Left lung (tissue), 14 donors: ENCODE data around the gene ISM2. TPM values are rescaled to one million over a fixed set of nuclear protein-coding genes. Genes with fewer than 3 reads are reported as not detected.
"Not testable (repeated sequence)": the region's sequence is repeated elsewhere in the genome, so short reads cannot be mapped to it uniquely, and the experiment has no call there.

Experiments
- ATAC-seq: fragments of 200-7000 bp; cut with Tn5 transposase; one replicate; pipeline ENCODE4 v1.9.1; 2020; ENCODE audit warnings: moderate library complexity
- DNase-seq, 4 donors: peaks; one replicate each; pipeline ENCODE4 v3.0.0-alpha.2; 2013 to 2020
- H3K27ac ChIP-seq, 2 donors: fragments of 200-600 bp; sonication (generic) in 1 of 2; one replicate each; pipeline versions ENCODE4 v1.5.0 to v1.8.0; 2020 to 2021
- H3K27me3 ChIP-seq, 2 donors: fragments of 200-600 bp; sonication (generic) in 1 of 2; one replicate each; pipeline versions ENCODE4 v1.5.0 to v1.8.0; 2020 to 2021
- H3K36me3 ChIP-seq, 2 donors: fragments of 200-600 bp; sonication (generic) in 1 of 2; one replicate each; pipeline versions ENCODE4 v1.5.0 to v1.8.0; 2020 to 2021
- H3K4me1 ChIP-seq, 2 donors: fragments of 200-600 bp; one replicate each; pipeline ENCODE4 v1.8.0; 2021
- H3K4me3 ChIP-seq, 2 donors: fragments of 200-600 bp; sonication (generic) in 1 of 2; one replicate each; pipeline versions ENCODE4 v1.5.0 to v1.8.0; 2020 to 2021; ENCODE audit warnings: mild to moderate bottlenecking in 1 of 2
- H3K9me3 ChIP-seq, 2 donors: fragments of 200-600 bp; sonication (generic) in 1 of 2; one replicate each; pipeline versions ENCODE4 v1.5.0 to v1.8.0; 2020 to 2021
- intact Hi-C, 2 donors: fragments of 100-400 bp; cut with DNase I; formaldehyde crosslinking; loops; one replicate each; pipeline versions ENCODE4 v1.11.2 to v1.14.2; 2022
- long read RNA-seq, 12 donors: library from polyadenylated mRNA in 2 of 12; unstranded in 2 of 12; transcript quantifications; one replicate each; pipeline ENCODE4 v2.0.0 and lab custom pipeline, GENCODE V29; 2019 to 2026
- polyA plus RNA-seq, 6 donors: library from polyadenylated mRNA; unstranded; fragments of 120-200 nt; gene quantifications; one replicate each; pipeline ENCODE4 v1.2.1, GENCODE V29; 2013; ENCODE audit not compliant: insufficient read length in 6 of 6
- total RNA-seq, 2 donors: library from RNA; stranded (reverse); fragmentation: NEBNext Ultra II Directional; extraction: Animal tissue kit (Norgen Biotek cat#: 25700); gene quantifications; one replicate each; pipeline ENCODE4 v1.2.1, GENCODE V29; 2021
- TF ChIP-seq, protein P1 (sequence below), 2 donors: fragments of 200-600 bp; sonication (generic) in 1 of 2; IDR thresholded peaks; one replicate each; pipeline versions ENCODE4 v1.5.0 to v1.8.0; 2021; ENCODE audit warnings: antibody characterized with exemption in 2 of 2
- donor health status: DM: no; HTN: yes; CAD: no.
- donor health status: DM: no; HTN: no; CAD: no.

ISM2 gene
- not detected for total RNA-seq
- polyA plus RNA-seq: under 1 TPM in 1 of 6 donors, not detected in 5; 0.17 TPM
- long read RNA-seq, donor 1: 0 reads
- long read RNA-seq, donor 2: 0 reads
- long read RNA-seq, donor 3, partial matches to known transcripts: 0 of 1 reads
- long read RNA-seq, donor 3, other reads (novel, unspliced or antisense): 0 of 1 reads
- long read RNA-seq, donor 4: 0 reads
- long read RNA-seq, donor 5: 0 reads
- long read RNA-seq, donor 6: 0 reads
- long read RNA-seq, donor 7: 0 reads
- long read RNA-seq, donor 8: 0 reads
- long read RNA-seq, donor 9: 0 reads
- long read RNA-seq, donor 10: 0 reads
- long read RNA-seq, donor 11: 0 reads
- long read RNA-seq, donor 12: 0 reads

DNA sequence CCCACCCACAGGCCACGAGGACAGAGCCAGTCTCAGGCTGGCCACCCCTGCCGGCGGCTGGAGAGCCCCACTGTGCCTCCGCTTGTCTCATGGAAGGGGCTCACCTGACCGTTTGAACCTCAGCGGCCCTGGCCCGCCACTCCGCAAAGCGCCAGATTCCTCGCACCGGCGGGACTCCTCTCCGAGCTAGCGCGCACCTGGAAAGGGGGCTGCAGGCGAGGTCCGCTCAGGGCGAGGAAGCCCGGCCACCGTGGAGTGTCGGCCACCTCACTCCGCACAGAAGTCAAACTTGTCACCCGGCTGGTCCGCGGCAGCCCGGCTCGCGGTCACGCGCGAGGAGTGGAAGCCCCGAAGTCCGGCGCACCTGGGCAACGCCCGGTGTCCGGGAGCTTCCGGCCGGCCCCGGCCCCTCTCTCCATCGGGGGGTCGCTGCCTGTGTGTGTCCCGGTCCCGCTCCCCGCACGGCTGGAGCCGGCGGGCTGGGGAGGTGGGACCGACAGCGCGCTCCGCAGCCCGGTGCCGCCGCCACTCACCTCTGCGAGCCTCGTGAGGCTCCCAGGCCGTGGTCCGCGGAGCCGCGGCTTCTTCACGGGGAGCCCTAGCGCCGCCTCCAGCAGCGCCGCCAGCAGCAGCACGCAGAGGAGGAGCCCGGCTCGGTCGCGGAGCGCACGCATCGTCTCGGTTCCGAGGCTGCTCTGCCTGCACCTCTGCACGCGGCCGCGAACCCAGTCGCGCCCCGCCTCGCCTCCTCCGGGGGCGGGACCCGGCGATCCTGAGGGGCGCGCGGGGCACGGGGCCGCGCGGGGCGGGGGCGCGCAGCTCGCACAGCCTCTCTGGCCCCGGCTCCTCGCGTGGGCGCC lies at the start of gene ISM2:
Gene ISM2, minus strand, starts transcription at position 697 of the 860 bp plus-strand sequence. Its CDS starts 23 bp downstream, at position 674.
- DNase-seq: peak in 3 of 4 donors; percentile 11 to 81 (median 31)
- no peak within 1 kb of the TSS for H3K27ac ChIP-seq
- intact Hi-C loops: no loop called here
- H3K9me3 ChIP-seq: peaks cover 0 to 3% of the 10 kb centered on the region in 2 donors
- peak; percentile 89 for ATAC-seq
- peak within 1 kb of the TSS; percentile 25 to 42 for H3K4me3 ChIP-seq
- peaks cover 18 to 51% of the 10 kb centered on the region in 2 donors for H3K27me3 ChIP-seq
- TF ChIP-seq, protein P1, sequence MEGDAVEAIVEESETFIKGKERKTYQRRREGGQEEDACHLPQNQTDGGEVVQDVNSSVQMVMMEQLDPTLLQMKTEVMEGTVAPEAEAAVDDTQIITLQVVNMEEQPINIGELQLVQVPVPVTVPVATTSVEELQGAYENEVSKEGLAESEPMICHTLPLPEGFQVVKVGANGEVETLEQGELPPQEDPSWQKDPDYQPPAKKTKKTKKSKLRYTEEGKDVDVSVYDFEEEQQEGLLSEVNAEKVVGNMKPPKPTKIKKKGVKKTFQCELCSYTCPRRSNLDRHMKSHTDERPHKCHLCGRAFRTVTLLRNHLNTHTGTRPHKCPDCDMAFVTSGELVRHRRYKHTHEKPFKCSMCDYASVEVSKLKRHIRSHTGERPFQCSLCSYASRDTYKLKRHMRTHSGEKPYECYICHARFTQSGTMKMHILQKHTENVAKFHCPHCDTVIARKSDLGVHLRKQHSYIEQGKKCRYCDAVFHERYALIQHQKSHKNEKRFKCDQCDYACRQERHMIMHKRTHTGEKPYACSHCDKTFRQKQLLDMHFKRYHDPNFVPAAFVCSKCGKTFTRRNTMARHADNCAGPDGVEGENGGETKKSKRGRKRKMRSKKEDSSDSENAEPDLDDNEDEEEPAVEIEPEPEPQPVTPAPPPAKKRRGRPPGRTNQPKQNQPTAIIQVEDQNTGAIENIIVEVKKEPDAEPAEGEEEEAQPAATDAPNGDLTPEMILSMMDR (IDR thresholded peaks at IDR 0.05): no peak
- peaks cover 8 to 17% of the 10 kb centered on the region in 2 donors for H3K4me1 ChIP-seq
- no peaks in the 10 kb centered on the region for H3K36me3 ChIP-seq

DNA sequence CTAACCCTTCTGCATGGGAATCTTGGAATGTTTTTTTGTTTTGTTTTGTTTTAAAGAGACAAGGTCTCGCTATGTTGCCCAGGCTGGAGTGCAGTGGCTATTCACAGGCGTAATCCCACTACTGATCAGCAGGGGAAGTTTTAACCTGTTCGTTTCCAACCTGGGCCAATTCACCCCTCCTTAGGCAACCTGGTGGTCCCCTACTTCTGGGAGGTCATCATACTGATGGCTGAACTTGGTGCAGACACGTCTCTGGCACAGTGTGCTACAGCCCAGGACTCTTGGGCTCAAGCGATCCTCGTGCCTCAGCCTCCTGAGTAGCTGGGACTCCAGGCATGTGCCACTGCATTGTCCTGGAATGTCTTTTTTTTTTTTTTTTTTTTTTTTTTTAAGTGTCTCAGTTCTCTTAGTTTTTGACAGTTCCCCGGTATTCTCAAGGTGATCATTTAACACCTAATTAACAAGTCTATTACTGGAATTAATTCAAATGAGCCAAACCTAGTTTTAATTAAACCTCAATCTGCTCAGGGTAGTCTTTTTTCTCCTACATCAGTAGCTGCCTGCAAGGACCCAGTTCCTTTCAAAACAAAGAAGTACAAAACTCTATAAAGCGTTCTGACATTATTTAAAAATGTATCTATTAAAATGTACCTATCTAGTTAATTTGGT lies 49.0 kb upstream of the ISM2 start:
- H3K9me3 ChIP-seq: no peaks in the 10 kb centered on the region
- DNase-seq: no peak
- H3K27ac ChIP-seq: no peak overlapping the region
- peaks cover 0 to 16% of the 10 kb centered on the region in 2 donors for H3K4me1 ChIP-seq
- H3K27me3 ChIP-seq: no peaks in the 10 kb centered on the region
- intact Hi-C loops: loop anchor here in 1 of 2 donors (5.0 kb wide), 1 partner anchor 85 kb away; no protein-coding TSS in a partner anchor
- H3K4me3 ChIP-seq: no peak overlapping the region
- peaks cover 0 to 80% of the 10 kb centered on the region in 2 donors for H3K36me3 ChIP-seq
- TF ChIP-seq, protein P1 (IDR thresholded peaks at IDR 0.05): no peak
- ATAC-seq: no peak

DNA sequence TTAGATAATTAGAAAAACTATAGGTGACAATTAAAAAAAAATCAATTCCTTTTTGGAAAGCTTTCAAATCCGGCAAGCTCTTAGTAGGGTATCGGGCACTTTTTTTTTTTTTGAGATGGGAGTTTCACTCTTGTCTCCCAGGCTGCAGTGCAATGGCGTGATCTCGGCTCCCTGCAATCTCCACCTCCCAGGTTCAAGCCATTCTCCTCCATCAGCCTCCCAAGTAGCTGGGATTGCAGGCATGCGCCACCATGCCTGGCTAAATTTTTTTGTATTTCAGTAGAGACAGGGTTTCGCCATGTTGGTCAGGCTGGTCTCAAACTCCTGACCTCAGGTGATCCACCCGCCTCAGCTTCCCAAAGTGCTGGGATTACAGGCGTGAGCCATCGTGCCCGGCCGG lies 46.6 kb upstream of the ISM2 start:
- H3K27ac ChIP-seq, ATAC-seq, H3K4me3 ChIP-seq, DNase-seq, H3K27me3 ChIP-seq, H3K9me3 ChIP-seq: not testable (repeated sequence)
- intact Hi-C loops: loop anchor here in 1 of 2 donors (5.0 kb wide), 1 partner anchor 83 kb away; no protein-coding TSS in a partner anchor
- H3K4me1 ChIP-seq: peaks cover 0 to 21% of the 10 kb centered on the region in 2 donors
- H3K36me3 ChIP-seq: peaks cover 0 to 63% of the 10 kb centered on the region in 2 donors

DNA sequence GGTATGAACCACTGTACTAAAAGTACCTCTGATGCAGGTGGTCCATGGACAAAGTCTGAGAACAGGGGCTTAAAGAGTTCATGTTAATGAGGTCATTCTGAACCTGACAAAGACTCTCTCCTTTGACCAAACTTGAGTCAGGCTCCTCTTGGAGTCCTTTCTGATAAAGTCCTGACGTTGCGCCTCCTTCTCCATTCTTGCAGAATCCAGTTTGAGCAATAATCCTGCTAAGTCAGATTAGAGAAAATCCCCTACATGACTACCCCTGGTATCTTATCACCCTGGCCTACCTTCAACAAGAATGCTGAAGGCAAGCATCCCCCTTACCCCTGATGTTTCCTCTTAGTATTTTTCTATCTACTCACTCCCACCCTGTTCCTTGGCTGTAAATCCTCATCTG lies 46.0 kb upstream of the ISM2 start:
- no peak for ATAC-seq
- intact Hi-C loops: no loop called here

More for the DNA sequence above, 46.0 kb upstream of the ISM2 start:
- Histone ChIP-seq H3K9me3 (no peaks in the 10 kb centered on the region), H3K27ac (no peak overlapping the region), H3K36me3 (peaks cover 0 to 63% of the 10 kb centered on the region in 2 donors), H3K27me3 (no peaks in the 10 kb centered on the region), H3K4me1 (peaks cover 0 to 21% of the 10 kb centered on the region in 2 donors), H3K4me3 (no peak overlapping the region)
- TF ChIP-seq, protein P1 (IDR thresholded peaks at IDR 0.05): no peak
- DNase-seq: no peak
